GM10847 (cell line): Measurements from ENCODE around the gene NIPSNAP3A.

Source experiments
- POLR2A ChIP-seq: IDR thresholded peaks from 2 replicates; pipeline ENCODE4 v1.6.1; 2011; ENCODE audit not compliant: insufficient read length; ENCODE audit errors: extremely low read depth

NIPSNAP3A gene

DNA sequence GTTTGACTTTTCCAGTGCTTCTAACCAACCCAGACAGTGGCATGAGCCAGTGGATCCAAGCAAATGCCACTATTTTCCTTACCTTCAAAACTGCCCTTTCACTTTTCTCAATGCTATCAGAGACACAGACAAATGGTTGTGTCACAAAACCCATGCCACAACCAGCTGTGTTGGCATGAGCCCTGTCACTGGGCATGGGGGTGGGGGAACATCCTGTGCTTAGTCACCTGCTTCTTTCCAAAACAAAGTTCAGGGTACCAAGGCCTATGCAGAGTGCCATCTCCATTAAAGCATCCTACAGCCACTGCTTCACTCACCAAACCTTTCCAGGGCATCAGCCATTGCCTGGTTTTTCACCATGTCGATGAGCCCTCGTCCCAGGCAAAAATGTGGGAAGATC is 46.6 kb downstream of the NIPSNAP3A start:
- no peak for TF ChIP-seq POLR2A

DNA sequence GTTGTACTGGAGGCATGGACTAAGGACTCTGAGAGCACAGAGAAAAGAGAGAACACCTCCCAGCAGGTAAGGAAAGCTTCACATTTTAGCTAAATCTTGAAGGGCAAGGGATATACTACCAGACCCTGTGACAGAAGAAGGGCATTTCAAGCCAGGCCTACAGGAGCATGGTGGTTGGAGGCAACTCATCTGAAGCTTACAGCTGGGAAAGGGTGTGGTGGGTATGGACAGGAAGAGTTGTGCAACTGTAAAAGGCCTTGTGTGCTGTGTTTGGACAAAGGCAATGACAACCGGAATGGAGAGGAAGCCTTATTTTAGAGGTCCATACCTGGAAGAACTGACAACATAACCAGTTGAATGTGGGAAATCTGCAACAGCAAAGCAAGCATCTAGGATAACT is 47.6 kb downstream of the NIPSNAP3A start:
- no peak for TF ChIP-seq POLR2A

DNA sequence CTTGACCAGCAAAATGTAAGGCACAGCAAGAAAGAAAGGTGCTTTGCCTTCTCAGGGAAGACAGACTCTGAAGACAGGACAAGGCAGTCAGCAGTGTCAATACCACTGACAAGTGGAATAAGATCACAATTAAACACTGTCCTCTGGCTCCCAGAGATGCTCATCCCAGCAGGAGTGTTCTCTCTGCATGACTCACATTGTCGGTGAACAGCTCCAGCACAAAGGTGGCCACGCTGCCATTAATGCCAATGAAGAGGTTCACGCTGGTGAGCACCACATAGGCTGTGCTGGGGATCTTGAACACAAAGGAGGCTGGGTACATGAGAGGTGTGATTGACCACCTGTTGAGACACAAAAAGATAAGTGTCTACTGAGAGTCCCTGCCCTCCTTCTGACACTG is 48.4 kb downstream of the NIPSNAP3A start:
- TF ChIP-seq POLR2A: no peak

DNA sequence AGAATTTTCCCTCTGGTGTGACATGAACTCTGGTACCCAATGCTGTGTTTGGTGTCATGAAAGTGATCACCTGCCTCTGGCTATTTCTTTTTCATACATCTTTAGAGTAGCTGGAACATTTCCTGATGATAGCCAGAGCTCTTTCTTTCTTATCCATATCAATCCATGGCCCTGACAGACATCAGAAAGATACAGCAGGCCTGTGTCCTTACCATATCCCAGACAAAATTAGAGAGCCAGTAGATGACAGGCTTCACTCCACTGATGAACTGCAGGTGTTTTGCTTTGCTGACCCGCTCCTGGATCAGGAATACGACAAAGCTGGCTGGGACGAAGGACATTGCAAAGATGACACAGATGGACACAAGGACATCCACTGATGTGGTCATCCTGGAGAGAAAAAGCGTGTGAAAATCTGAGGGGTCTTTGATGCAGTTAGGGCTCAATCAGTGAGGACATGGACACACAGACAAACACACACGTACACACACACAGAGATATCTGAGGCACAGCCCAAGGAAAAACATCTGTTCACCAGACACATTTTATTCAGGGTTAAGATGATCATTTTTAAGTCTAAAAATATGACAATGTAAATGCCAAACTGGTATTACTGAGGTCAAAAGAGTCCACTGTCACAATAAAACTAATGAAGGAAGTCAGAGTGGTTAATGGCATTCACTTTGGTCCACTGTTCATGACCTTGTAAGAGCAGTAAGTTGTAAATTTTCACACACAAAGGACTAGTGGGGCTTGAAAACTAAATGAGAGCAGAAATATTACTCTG is 50.9 kb downstream of the NIPSNAP3A start:
- no peak for TF ChIP-seq POLR2A

DNA sequence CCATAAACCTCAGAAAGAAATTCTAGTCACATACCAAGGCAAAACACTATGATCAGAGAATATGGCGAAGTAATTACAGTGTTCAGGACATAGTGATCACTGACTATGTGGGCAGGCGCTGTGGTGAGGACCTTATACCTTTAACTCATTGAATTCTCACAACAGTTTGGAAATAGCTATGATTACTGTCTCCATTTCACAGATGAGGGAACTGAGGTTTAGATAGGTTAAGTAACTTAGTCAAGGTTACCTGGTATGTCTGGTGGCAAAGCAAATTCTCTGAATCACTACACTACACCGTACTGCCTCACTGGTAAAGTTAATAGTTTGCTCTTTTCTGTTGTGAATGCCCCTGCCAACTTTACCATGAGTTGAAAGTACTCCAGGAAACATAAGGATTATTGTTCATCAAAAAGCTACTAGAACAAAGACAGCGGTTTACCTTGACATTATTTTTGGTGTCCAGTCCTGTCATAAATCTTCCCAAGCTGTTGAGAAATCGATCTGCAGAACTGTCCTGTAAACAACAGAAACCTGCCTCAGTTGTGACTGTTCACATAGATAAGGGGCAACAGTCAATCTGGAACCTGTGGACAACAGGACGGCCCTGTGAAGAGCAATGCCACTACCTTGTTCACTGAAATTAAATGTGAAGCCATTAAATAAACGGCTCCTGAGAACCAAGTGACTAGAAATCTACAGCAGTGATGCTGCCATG is 52.7 kb downstream of the NIPSNAP3A start:
- no peak for TF ChIP-seq POLR2A

DNA sequence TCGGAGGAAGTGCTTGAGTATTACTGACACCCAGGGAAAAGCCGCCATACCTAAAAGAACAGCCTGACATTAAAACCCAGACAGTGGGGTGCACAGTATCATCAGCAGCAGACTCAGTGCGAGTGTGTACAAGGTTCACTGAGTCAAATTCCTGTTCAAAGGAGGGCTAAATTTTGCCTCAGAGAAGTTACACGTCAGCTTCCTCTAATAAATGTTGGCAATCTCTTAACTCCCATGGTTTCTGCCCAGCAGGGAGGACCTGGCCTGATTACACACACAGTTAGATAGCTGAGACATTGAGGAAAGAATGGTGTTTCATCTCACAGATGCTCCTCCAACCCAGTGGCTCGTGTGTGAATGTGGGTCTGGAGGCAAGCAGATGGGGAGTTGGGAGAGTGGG is 54.6 kb downstream of the NIPSNAP3A start:
- no peak for TF ChIP-seq POLR2A

DNA sequence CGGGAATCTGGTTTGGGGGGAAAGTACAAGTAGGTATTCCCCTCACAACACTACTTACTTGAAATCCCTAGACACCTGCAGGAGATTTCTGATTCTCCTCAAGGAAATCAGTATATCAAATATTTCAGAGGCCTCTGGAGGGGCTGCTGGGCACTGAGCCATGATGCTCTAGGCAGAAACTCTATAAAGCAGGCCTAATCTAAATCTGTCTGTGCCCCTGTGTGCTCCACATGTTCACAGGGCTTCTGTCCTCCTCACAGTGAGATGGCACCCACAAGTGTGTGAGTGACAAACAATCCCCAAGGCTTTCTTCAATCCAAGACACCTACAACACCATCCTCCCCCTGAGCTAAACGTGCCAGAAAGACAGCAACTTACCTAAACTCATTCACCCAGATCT is 55.4 kb downstream of the NIPSNAP3A start:
- TF ChIP-seq POLR2A: no peak

DNA sequence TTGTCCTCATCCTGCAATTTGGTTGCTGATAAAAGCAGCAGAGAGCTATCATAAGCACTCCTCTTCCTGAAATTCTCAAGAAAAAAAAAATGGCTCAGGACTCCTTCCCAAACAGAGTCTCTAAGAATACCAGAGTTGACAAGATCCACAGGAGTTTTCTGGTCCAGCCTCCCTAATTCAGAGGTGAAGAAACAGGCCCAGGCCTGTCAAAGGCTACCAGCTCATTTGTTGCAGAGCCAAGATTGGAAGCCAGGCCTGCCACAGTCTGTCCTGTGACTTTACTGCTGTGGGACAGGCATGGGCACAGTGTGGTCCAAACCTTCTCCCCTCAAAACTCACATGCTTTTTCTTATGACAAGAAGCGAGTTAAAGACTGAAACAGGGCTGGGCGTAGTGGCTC is 58.0 kb downstream of the NIPSNAP3A start:
- TF ChIP-seq POLR2A: no peak

DNA sequence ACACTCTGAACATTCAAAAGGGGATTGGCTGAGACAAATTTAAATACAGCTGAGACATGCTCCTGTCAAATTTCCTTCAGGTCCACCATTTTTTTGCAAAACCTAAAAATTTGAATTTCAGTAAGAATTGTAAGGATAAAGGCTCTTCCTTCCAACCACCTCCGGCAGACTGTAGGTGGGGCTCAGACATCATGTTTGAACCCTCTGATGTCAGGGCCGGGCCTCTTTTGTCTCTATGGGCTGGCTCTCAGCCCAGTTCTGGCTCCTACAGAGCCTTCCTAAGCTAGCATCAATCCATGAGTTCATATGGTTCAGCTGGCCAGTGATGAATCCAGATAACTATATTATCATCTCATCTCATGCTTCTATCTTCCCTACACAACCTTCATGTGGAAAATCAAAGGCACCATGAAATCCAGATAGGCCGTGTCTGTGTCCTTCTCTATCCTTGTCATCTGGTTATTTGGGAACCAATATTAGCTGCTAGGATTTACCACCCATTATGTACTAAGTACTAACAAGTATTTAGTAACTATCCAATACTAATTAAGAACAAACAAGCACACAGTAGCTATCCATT is 60.6 kb downstream of the NIPSNAP3A start:
- no peak for TF ChIP-seq POLR2A
